ENCODE measurements around the gene FARSA. TPM values are rescaled to one million over a fixed set of nuclear protein-coding genes. Genes with fewer than 3 reads are reported as not detected.

Gene FARSA
- polyA plus RNA-seq, 3 donors = 29.0 to 49.2 (median 47.9) TPM

DNA sequence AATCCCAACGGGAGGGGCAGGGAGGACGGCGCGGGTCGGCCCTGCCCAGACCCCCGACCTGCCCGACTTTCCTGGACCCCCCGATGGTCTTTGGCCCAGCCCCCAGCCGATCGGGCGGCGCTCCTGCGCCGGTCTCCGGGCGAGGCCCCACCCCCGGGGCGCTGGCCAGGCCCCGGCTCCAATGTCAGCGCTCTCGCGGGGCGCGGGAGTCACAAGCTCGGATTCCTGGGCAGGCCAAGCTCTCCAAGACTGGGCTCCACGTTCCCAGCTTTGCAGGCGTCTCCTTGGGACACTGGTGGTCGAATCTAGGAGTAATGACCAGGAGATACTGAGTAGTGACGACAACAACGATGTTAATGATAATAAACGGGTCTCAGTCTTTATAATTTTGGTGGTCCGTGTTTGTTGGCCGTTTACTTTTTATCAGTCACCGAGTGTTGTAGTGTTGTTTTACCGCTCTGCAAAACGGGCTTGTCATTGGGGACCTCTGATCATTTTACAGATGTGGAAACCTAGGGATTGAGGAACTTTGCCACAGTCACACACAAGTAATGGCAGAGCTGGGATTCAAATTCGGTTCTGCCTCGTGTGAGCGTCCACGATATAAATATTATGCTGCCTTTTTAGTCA lies 12.7 kb upstream of the FARSA start:
- H3K4me1 Mint-ChIP-seq = peaks cover 41% of the 10 kb centered on the region
- Histone ChIP-seq H3K9ac (ENCODE audit: insufficient read depth, low read length, poor library complexity, severe bottlenecking) (peak overlapping the region; percentile 94), H3K36me3 (replicated peaks in 1 of 2; ENCODE audit: control insufficient read depth in 1 of 2, insufficient read depth in 2 of 2, low read length in 2 of 2) (peaks cover 50 to 73% of the 10 kb centered on the region in 2 donors), H3K4me2 (replicated peaks; ENCODE audit: extremely low read depth, low read length, poor library complexity, severe bottlenecking) (peak overlapping the region; percentile 81), H3K9me3 (replicated peaks in 1 of 2; ENCODE audit: control insufficient read depth in 1 of 2, insufficient read depth in 1 of 2, low read length in 2 of 2) (no peaks in the 10 kb centered on the region), H3K4me1 (ENCODE audit: control insufficient read depth in 1 of 2, insufficient read depth in 2 of 2, low read length in 2 of 2) (peaks cover 26 to 56% of the 10 kb centered on the region in 2 donors), H4K20me1 (ENCODE audit: insufficient read depth, low read length) (peaks cover 30% of the 10 kb centered on the region), H3K4me3 (replicated peaks in 1 of 3; ENCODE audit: low read depth in 2 of 3, low read length in 3 of 3) (peak overlapping the region; percentile 50 to 95 (median 77)), H3K27me3 (ENCODE audit: control insufficient read depth in 2 of 2, insufficient read depth in 2 of 2, low read length in 2 of 2) (no peaks in the 10 kb centered on the region), H3K27ac (ENCODE audit: low read depth in 1 of 2, low read length in 2 of 2) (peak overlapping the region; percentile 78 to 93), H3K79me2 (ENCODE audit: insufficient read depth, low read length) (peaks cover 64% of the 10 kb centered on the region), H2AFZ (ENCODE audit: insufficient read depth, low read depth, low read length, poor library complexity, severe bottlenecking) (peak overlapping the region; percentile 3)
- peak overlapping the region; percentile 89 to 95 (median 93) for H3K27ac Mint-ChIP-seq
- H3K9me3 Mint-ChIP-seq = no peaks in the 10 kb centered on the region
- DNase-seq = peak; percentile 56 to 70 (median 60)
- TF ChIP-seq, protein P1, sequence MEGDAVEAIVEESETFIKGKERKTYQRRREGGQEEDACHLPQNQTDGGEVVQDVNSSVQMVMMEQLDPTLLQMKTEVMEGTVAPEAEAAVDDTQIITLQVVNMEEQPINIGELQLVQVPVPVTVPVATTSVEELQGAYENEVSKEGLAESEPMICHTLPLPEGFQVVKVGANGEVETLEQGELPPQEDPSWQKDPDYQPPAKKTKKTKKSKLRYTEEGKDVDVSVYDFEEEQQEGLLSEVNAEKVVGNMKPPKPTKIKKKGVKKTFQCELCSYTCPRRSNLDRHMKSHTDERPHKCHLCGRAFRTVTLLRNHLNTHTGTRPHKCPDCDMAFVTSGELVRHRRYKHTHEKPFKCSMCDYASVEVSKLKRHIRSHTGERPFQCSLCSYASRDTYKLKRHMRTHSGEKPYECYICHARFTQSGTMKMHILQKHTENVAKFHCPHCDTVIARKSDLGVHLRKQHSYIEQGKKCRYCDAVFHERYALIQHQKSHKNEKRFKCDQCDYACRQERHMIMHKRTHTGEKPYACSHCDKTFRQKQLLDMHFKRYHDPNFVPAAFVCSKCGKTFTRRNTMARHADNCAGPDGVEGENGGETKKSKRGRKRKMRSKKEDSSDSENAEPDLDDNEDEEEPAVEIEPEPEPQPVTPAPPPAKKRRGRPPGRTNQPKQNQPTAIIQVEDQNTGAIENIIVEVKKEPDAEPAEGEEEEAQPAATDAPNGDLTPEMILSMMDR (IDR thresholded peaks at IDR 0.05) = no peak
- H3K27me3 Mint-ChIP-seq (ENCODE audit: low read depth in 3 of 3) = no peaks in the 10 kb centered on the region
- intact Hi-C loops (cut with micrococcal nuclease) = loop anchor here in 1 of 2 donors (5.0 kb wide), 1 partner anchor 206 kb away; the partner anchor contains the start of genes IER2 and STX10
- peaks cover 61 to 73% of the 10 kb centered on the region in 2 donors for H3K36me3 Mint-ChIP-seq
- WGBS (ENCODE audit: insufficient coverage) = under 1% methylated on average over 36 of the region's 40 CpGs
- H3K4me3 Mint-ChIP-seq = peak overlapping the region; percentile 86 to 91

DNA sequence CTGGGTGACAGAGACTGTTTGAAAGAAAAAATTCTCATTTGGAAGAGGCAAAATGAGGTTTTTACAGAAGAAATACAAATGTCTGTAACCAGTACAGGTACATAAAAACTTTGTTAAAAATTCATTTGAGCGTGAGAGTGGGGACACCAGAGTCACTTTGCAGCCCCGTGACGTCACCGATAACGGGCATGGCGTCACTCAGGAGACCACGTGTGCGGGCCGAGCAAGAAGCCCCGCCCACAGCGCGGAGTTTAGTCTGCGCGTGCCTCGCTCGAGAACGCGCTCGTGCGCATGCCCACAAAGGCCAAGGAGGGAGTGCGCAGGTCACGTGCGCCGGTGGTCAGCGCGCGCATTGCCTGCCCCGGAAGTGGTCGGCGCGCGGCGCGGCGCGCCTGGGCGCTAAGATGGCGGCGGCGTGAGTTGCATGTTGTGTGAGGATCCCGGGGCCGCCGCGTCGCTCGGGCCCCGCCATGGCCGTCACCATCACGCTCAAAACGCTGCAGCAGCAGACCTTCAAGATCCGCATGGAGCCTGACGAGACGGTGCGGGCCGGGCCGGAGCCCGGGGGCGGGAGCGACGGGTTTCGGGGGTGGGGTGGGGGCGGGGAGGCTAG lies 12.1 kb upstream of the FARSA start, which contains the start of gene RAD23A:
RAD23A (plus strand) TSS at position 384 of the 613 bp plus-strand sequence; CDS start at position 471, 87 bp downstream.
- Histone ChIP-seq H3K4me2 (replicated peaks; ENCODE audit: extremely low read depth, low read length, poor library complexity, severe bottlenecking) (peak within 1 kb of the TSS; percentile 81), H3K79me2 (ENCODE audit: insufficient read depth, low read length) (peaks cover 66% of the 10 kb centered on the region), H3K4me1 (ENCODE audit: control insufficient read depth in 1 of 2, insufficient read depth in 2 of 2, low read length in 2 of 2) (peaks cover 30 to 62% of the 10 kb centered on the region in 2 donors), H3K4me3 (replicated peaks in 1 of 3; ENCODE audit: low read depth in 2 of 3, low read length in 3 of 3) (peak within 1 kb of the TSS; percentile 50 to 95 (median 77)), H3K27ac (ENCODE audit: low read depth in 1 of 2, low read length in 2 of 2) (peak within 1 kb of the TSS; percentile 78 to 93), H4K20me1 (ENCODE audit: insufficient read depth, low read length) (peaks cover 37% of the 10 kb centered on the region), H3K9ac (ENCODE audit: insufficient read depth, low read length, poor library complexity, severe bottlenecking) (peak within 1 kb of the TSS; percentile 94), H2AFZ (ENCODE audit: insufficient read depth, low read depth, low read length, poor library complexity, severe bottlenecking) (peak within 1 kb of the TSS; percentile 3), H3K27me3 (ENCODE audit: control insufficient read depth in 2 of 2, insufficient read depth in 2 of 2, low read length in 2 of 2) (no peaks in the 10 kb centered on the region), H3K9me3 (replicated peaks in 1 of 2; ENCODE audit: control insufficient read depth in 1 of 2, insufficient read depth in 1 of 2, low read length in 2 of 2) (no peaks in the 10 kb centered on the region), H3K36me3 (replicated peaks in 1 of 2; ENCODE audit: control insufficient read depth in 1 of 2, insufficient read depth in 2 of 2, low read length in 2 of 2) (peaks cover 52 to 73% of the 10 kb centered on the region in 2 donors)
- Mint-ChIP-seq H3K27ac (peak within 1 kb of the TSS; percentile 91 to 95 (median 94)), H3K9me3 (no peaks in the 10 kb centered on the region), H3K36me3 (peaks cover 61 to 73% of the 10 kb centered on the region in 2 donors), H3K4me3 (peak within 1 kb of the TSS; percentile 86 to 91), H3K27me3 (ENCODE audit: low read depth in 3 of 3) (no peaks in the 10 kb centered on the region), H3K4me1 (peaks cover 46% of the 10 kb centered on the region)
- under 1% methylated on average over 50 of the region's 62 CpGs for WGBS (ENCODE audit: insufficient coverage)
- intact Hi-C loops (cut with micrococcal nuclease) = loop anchor here in 1 of 2 donors (5.0 kb wide), 1 partner anchor 207 kb away; the partner anchor contains the start of genes IER2 and STX10
- TF ChIP-seq, protein P1 (IDR thresholded peaks at IDR 0.05) = no peak
- peak; percentile 98 to 99 (median 99) for DNase-seq
